Gastroesophageal sphincter (tissue), 4 donors: ENCODE results near the gene BLTP3A. TPM values are rescaled to one million over a fixed set of nuclear protein-coding genes. Genes with fewer than 3 reads are reported as not detected.
"Not testable (repeated sequence)": the region's sequence is repeated elsewhere in the genome, so short reads cannot be mapped to it uniquely, and the experiment has no call there.

ENCODE experiments used
- ATAC-seq: fragments of 150-250 bp; one replicate; pipeline ENCODE4 v1.9.1; 2016; ENCODE audit warnings: mild to moderate bottlenecking, moderate library complexity
- H3K27ac ChIP-seq, 4 donors: fragments of 200-600 bp; sonication (generic) in 3 of 4; 1 replicate in 3 of 4; 2 replicates in 1 of 4; pipeline ENCODE4 v1.5.1; 2016 to 2019
- H3K27me3 ChIP-seq: fragments of 200-600 bp; sonication (generic); one replicate; pipeline ENCODE4 v1.5.1; 2019
- H3K36me3 ChIP-seq, 2 donors: fragments of 200-600 bp; sonication (generic); one replicate each; pipeline ENCODE4 v1.5.1; 2019; ENCODE audit warnings: control low read depth in 1 of 2
- H3K4me1 ChIP-seq, 3 donors: fragments of 200-600 bp; sonication (generic); 1 replicate in 2 of 3; 2 replicates in 1 of 3; pipeline ENCODE4 v1.5.1; 2016 to 2019; ENCODE audit warnings: control low read depth in 2 of 3
- H3K4me3 ChIP-seq, 2 donors: fragments of 200-600 bp; sonication (generic); one replicate each; pipeline ENCODE4 v1.5.1; 2019; ENCODE audit warnings: mild to moderate bottlenecking in 1 of 2, moderate library complexity in 1 of 2
- H3K9me3 ChIP-seq, 3 donors: fragments of 200-600 bp; sonication (generic); one replicate each; pipeline ENCODE4 v1.5.1; 2017 to 2019; ENCODE audit warnings: control low read depth in 2 of 3
- CTCF ChIP-seq, 4 experiments: fragments of 200-600 bp in 2 of 4; fragments of 450-650 bp in 2 of 4; sonication (generic) in 1 of 4; IDR thresholded peaks; one replicate each; pipeline ENCODE4 v1.5.1; 2017 to 2019; ENCODE audit warnings: antibody characterized with exemption in 4 of 4, mild to moderate bottlenecking in 2 of 4, moderate library complexity in 2 of 4
- EP300 ChIP-seq: sonication (generic); formaldehyde crosslinking; IDR thresholded peaks from one replicate; pipeline ENCODE4 v1.6.1; 2017; ENCODE audit warnings: antibody characterized with exemption, mild to moderate bottlenecking
- POLR2A ChIP-seq, 2 donors: fragments of 450-650 bp; IDR thresholded peaks; one replicate each; pipeline ENCODE4 v1.6.1; 2017; ENCODE audit warnings: antibody characterized with exemption in 2 of 2, mild to moderate bottlenecking in 2 of 2, moderate library complexity in 1 of 2
- POLR2AphosphoS5 ChIP-seq: sonication (generic); formaldehyde crosslinking; IDR thresholded peaks from one replicate; pipeline ENCODE4 v1.6.1; 2017; ENCODE audit warnings: antibody characterized with exemption
- WGBS, 2 donors: methylation state at CpG; one replicate each; pipeline ENCODE4 v1.1.5; 2018; ENCODE audit warnings: low coverage in 1 of 2; 5-methylcytosine and 5-hydroxymethylcytosine counted together
- total RNA-seq, 4 donors: library from RNA; depleted of rRNA; stranded (reverse); fragments of >200 nt; gene quantifications; one replicate each; pipeline ENCODE4 v1.1.0, GENCODE V29; 2016

BLTP3A gene
- total RNA-seq, 4 donors from 2014 or later, result 6.4 to 11.8 (median 7.7) TPM

DNA sequence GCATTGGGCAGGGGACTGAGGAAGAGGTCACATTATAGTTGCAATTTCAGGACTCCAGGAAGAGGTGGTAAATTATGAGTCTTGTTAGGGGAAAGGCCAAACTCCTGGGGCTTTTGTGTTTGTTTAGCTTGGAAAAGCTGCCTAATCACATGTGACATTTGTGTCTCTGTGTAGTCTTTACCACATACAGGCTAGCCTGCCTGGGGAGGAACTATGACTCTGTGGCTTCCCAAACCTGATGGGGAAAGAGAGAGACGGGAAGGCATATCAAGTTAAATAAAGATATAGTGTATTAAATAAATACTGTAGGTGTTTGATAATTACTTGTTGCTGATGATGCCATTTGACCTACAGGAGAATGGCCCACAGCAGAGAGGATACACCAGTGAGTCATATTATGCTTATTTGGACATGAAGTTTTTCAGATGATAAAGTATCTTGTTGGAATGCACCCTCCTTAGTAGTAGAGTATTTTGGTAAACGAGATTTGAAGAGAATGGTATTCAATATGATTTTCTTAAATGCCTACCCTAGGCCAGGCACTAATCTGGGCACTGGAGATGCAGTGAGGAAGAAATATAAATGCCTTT is 4.0 kb downstream of the BLTP3A start:
- ATAC-seq, result no peak
- Histone ChIP-seq H3K9me3 (no peaks in the 10 kb centered on the region), H3K4me1 (peaks cover 0 to 30% (median 9%) of the 10 kb centered on the region in 3 donors), H3K27ac (no peak overlapping the region), H3K27me3 (no peaks in the 10 kb centered on the region), H3K4me3 (no peak overlapping the region), H3K36me3 (no peaks in the 10 kb centered on the region)
- TF ChIP-seq POLR2A (IDR thresholded peaks at IDR 0.05), result no peak
- no peak for TF ChIP-seq POLR2AphosphoS5
- no peak for TF ChIP-seq CTCF (IDR thresholded peaks at IDR 0.05)
- no peak for TF ChIP-seq EP300
- WGBS, 2 donors, result 52 to 54% methylated on average over 2 of the region's 2 CpGs

DNA sequence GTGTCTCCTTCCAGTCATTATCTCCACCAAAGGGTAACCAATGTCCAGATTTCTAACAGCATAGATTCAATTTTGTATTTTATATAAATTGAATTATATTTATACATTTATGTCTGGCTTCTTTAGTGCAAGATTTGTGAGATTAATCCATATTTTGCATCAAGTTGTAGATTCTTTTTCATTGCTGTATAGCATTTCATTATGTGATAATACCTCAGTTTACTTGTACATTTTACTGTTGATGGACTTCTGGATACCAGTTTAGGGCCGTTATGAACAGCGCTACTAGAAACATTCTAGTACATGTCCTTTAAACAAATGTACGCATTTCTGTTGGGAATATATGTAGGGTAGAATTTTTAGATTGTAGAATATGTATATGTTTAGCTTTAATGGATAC is 6.2 kb downstream of the BLTP3A start:
- Histone ChIP-seq H3K36me3 (no peaks in the 10 kb centered on the region), H3K27me3 (no peaks in the 10 kb centered on the region), H3K9me3 (no peaks in the 10 kb centered on the region), H3K27ac (no peak overlapping the region), H3K4me1 (peaks cover 0 to 16% (median 4%) of the 10 kb centered on the region in 3 donors), H3K4me3 (no peak overlapping the region)
- no peak for ATAC-seq
- TF ChIP-seq POLR2AphosphoS5 (no peak), POLR2A (IDR thresholded peaks at IDR 0.05) (no peak), CTCF (IDR thresholded peaks at IDR 0.05) (no peak), EP300 (no peak)
- WGBS, 2 donors, result 92 to 93% methylated on average over 3 of the region's 3 CpGs

DNA sequence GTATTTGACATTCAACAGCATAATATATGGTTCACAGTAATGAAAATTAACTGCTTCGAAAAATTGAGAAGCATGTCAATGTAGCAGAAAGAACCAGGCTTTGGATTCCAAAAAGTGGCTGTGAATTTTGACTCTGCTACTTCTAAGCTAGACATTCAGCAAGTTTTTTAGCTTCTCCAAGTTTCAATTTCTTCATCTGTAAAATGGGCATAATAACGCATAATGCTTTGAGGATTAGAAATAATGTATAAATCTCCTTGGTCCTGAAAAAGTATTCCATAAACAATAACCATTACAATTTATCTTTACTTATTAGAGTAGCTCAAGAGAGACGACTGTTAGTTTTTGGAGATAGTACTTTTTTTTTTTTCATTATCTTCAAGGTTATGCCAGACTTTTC is 7.7 kb downstream of the BLTP3A start:
- H3K27ac ChIP-seq, result no peak overlapping the region
- H3K9me3 ChIP-seq, result no peaks in the 10 kb centered on the region
- H3K4me3 ChIP-seq, result no peak overlapping the region
- no peak for ATAC-seq
- no peaks in the 10 kb centered on the region for H3K36me3 ChIP-seq
- peaks cover 0 to 7% (median 0%) of the 10 kb centered on the region in 3 donors for H3K4me1 ChIP-seq
- H3K27me3 ChIP-seq, result no peaks in the 10 kb centered on the region
- TF ChIP-seq POLR2AphosphoS5 (no peak), POLR2A (IDR thresholded peaks at IDR 0.05) (no peak), EP300 (no peak), CTCF (IDR thresholded peaks at IDR 0.05) (no peak)
- 74 to 79% methylated on average over 3 of the region's 3 CpGs for WGBS, 2 donors

DNA sequence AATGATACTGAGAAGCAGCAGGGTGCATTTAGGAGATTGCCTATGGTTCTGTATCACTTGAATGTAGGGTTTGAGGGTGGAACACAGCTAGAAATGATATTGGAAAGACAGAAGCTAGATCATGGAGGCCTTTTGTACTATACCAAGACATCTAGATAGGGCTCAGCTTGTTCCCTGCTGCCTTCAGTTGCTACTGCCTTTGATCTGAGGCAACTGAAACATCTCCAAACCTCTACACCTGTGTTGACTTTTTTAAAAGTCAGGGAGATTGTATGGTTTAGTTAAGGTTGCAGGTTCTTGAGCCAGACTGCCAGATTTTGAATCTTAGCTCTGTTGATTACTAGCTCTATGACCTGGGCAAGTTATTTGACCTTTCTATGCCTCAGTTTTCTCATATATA is 12.7 kb downstream of the BLTP3A start:
- Histone ChIP-seq H3K36me3 (no peaks in the 10 kb centered on the region), H3K9me3 (no peaks in the 10 kb centered on the region), H3K4me1 (no peaks in the 10 kb centered on the region), H3K27me3 (no peaks in the 10 kb centered on the region), H3K27ac (no peak overlapping the region), H3K4me3 (no peak overlapping the region)
- no peak for ATAC-seq
- TF ChIP-seq CTCF (IDR thresholded peaks at IDR 0.05) (no peak), EP300 (no peak), POLR2A (IDR thresholded peaks at IDR 0.05) (no peak), POLR2AphosphoS5 (no peak)

- WGBS, 2 donors, result 92 to 93% methylated on average over 5 of the region's 6 CpGs
- not testable (repeated sequence) for H3K36me3 ChIP-seq, ATAC-seq, H3K4me3 ChIP-seq, H3K27ac ChIP-seq, H3K27me3 ChIP-seq, H3K4me1 ChIP-seq, H3K9me3 ChIP-seq
Observed at GRCh38 chr6:34805074-34805473, 13.2 kb downstream of the BLTP3A start.
